Measurements from ENCODE around the gene TRIP13. TPM values are rescaled to one million over a fixed set of nuclear protein-coding genes. Genes with fewer than 3 reads are reported as not detected.

TRIP13 gene
- total RNA-seq, 1 experiment from 2014 or later = 21.4 TPM

DNA sequence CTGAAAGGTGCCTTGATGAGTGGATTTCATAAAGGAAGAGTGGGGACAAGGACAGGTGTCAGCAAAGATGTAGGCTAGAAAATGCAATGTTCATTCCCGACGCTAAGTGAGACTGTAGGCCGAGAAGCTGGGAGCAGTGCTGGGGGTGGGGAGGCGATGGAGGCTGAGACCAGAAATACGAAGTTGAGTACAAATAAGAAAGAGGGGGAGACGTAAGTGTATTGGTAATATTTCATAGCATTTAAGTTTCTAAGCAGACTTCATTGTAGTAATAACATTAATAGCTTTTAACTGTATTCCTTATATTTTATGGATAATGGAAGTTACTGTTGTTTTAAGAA, 11.0 kb downstream of the TRIP13 start:
- BruUV-seq (replicated peaks) = no TSS peak
- intact Hi-C loops (cut with micrococcal nuclease) = loop anchor here (2.0 to 10.0 kb wide), 2 partner anchors 233 to 459 kb away; partner anchors contain the start of gene EXOC3
- ChIA-PET POLR2A (no interaction called here), CTCF (interaction anchor here (0.6 to 5.4 kb wide), 10 partner anchors 8 to 457 kb away, joined by 3 to 63 read pairs (median 4); partner anchors contain the start of genes BRD9 and TRIP13)
- Mint-ChIP-seq H3K4me1 (ENCODE audit: insufficient read depth, unreplicated experiment) (no peaks in the 10 kb centered on the region), H3K27ac (ENCODE audit: low read depth, unreplicated experiment) (no peak overlapping the region), H3K9me3 (ENCODE audit: unreplicated experiment) (no peaks in the 10 kb centered on the region), H3K4me3 (ENCODE audit: unreplicated experiment) (no peak overlapping the region), H3K36me3 (ENCODE audit: insufficient read depth, unreplicated experiment) (peaks cover 67% of the 10 kb centered on the region), H3K27me3 (ENCODE audit: insufficient read depth, unreplicated experiment) (no peaks in the 10 kb centered on the region)
- TF ChIP-seq, protein P1, sequence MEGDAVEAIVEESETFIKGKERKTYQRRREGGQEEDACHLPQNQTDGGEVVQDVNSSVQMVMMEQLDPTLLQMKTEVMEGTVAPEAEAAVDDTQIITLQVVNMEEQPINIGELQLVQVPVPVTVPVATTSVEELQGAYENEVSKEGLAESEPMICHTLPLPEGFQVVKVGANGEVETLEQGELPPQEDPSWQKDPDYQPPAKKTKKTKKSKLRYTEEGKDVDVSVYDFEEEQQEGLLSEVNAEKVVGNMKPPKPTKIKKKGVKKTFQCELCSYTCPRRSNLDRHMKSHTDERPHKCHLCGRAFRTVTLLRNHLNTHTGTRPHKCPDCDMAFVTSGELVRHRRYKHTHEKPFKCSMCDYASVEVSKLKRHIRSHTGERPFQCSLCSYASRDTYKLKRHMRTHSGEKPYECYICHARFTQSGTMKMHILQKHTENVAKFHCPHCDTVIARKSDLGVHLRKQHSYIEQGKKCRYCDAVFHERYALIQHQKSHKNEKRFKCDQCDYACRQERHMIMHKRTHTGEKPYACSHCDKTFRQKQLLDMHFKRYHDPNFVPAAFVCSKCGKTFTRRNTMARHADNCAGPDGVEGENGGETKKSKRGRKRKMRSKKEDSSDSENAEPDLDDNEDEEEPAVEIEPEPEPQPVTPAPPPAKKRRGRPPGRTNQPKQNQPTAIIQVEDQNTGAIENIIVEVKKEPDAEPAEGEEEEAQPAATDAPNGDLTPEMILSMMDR (IDR thresholded peaks at IDR 0.05; ENCODE audit: unreplicated experiment) = no peak
- DNase-seq (ENCODE audit: unreplicated experiment) = no peak

DNA sequence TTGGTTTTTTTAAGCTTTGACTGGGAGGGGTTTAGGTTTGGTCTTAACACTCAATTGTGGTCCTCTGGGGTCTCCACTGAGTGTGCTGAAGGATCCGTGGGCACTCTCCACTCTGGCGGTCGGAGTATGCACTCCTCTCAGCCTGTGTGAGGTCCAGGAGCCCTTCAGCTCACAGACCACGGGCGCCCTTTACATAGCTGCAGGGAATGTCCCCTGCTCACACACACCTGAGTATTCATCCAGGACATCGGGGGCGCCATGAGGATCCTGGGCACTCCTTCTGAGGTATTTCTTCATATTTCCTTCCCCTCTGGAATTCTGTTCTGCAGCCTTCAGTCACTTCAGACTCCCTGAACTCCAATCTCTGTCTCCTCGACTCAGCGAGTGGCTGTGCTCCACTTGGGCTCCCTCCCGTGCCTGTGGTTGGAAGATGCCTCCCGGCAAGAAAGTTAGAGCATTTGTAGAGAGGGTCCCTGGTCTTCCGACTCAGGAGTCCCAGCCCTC, 12.5 kb downstream of the TRIP13 start:
- intact Hi-C loops (cut with micrococcal nuclease) = loop anchor here (10.0 kb wide), 1 partner anchor 460 kb away; the partner anchor contains the start of gene EXOC3
- TF ChIP-seq, protein P1 (IDR thresholded peaks at IDR 0.05; ENCODE audit: unreplicated experiment) = no peak
- H3K36me3 Mint-ChIP-seq (ENCODE audit: insufficient read depth, unreplicated experiment) = peaks cover 72% of the 10 kb centered on the region

GRCh38 chr5:907366-907910, 14.8 kb downstream of the TRIP13 start:
- POLR2A ChIA-PET = no interaction called here
- H3K4me1 Mint-ChIP-seq (ENCODE audit: insufficient read depth, unreplicated experiment) = peaks cover 28% of the 10 kb centered on the region

More for the DNA sequence above, 12.5 kb downstream of the TRIP13 start:
- no peaks in the 10 kb centered on the region for H3K27me3 Mint-ChIP-seq (ENCODE audit: insufficient read depth, unreplicated experiment)
- no peak overlapping the region for H3K4me3 Mint-ChIP-seq (ENCODE audit: unreplicated experiment)
- BruUV-seq (replicated peaks) = no TSS peak
- DNase-seq (ENCODE audit: unreplicated experiment) = no peak
- CTCF ChIA-PET = interaction anchor here (0.7 to 5.4 kb wide), 5 partner anchors 10 to 597 kb away, joined by 3 to 63 read pairs (median 3); no protein-coding TSS in a partner anchor
- no peaks in the 10 kb centered on the region for H3K9me3 Mint-ChIP-seq (ENCODE audit: unreplicated experiment)
- H3K4me1 Mint-ChIP-seq (ENCODE audit: insufficient read depth, unreplicated experiment) = peaks cover 7% of the 10 kb centered on the region
- no peak overlapping the region for H3K27ac Mint-ChIP-seq (ENCODE audit: low read depth, unreplicated experiment)
- POLR2A ChIA-PET = no interaction called here

GRCh38 chr5:908172-908571, 15.5 kb downstream of the TRIP13 start:
- H3K27me3 Mint-ChIP-seq (ENCODE audit: insufficient read depth, unreplicated experiment) = no peaks in the 10 kb centered on the region
- no TSS peak for BruUV-seq (replicated peaks)
- no peak for DNase-seq (ENCODE audit: unreplicated experiment)
- peaks cover 63% of the 10 kb centered on the region for H3K36me3 Mint-ChIP-seq (ENCODE audit: insufficient read depth, unreplicated experiment)
- POLR2A ChIA-PET = interaction anchor here (1.8 kb wide), 1 partner anchor 16 kb away, joined by 6 read pairs; no protein-coding TSS in a partner anchor
- H3K4me1 Mint-ChIP-seq (ENCODE audit: insufficient read depth, unreplicated experiment) = peaks cover 36% of the 10 kb centered on the region
- TF ChIP-seq, protein P1 (IDR thresholded peaks at IDR 0.05; ENCODE audit: unreplicated experiment) = no peak
- intact Hi-C loops (cut with micrococcal nuclease) = loop anchor here (10.0 kb wide), 1 partner anchor 463 kb away; the partner anchor contains the start of gene EXOC3
- CTCF ChIA-PET = interaction anchor here (0.8 kb wide), 2 partner anchors 236 to 737 kb away, joined by 3 to 5 read pairs; no protein-coding TSS in a partner anchor
- H3K9me3 Mint-ChIP-seq (ENCODE audit: unreplicated experiment) = no peaks in the 10 kb centered on the region
- H3K4me3 Mint-ChIP-seq (ENCODE audit: unreplicated experiment) = no peak overlapping the region
- H3K27ac Mint-ChIP-seq (ENCODE audit: low read depth, unreplicated experiment) = no peak overlapping the region

More at GRCh38 chr5:907366-907910, 14.8 kb downstream of the TRIP13 start:
- no peak overlapping the region for H3K27ac Mint-ChIP-seq (ENCODE audit: low read depth, unreplicated experiment)
- TF ChIP-seq, protein P1 (IDR thresholded peaks at IDR 0.05; ENCODE audit: unreplicated experiment) = no peak
- H3K9me3 Mint-ChIP-seq (ENCODE audit: unreplicated experiment) = no peaks in the 10 kb centered on the region
- no peak for DNase-seq (ENCODE audit: unreplicated experiment)
- H3K27me3 Mint-ChIP-seq (ENCODE audit: insufficient read depth, unreplicated experiment) = no peaks in the 10 kb centered on the region
- intact Hi-C loops (cut with micrococcal nuclease) = loop anchor here (10.0 kb wide), 1 partner anchor 463 kb away; the partner anchor contains the start of gene EXOC3
- BruUV-seq (replicated peaks) = no TSS peak
- peaks cover 59% of the 10 kb centered on the region for H3K36me3 Mint-ChIP-seq (ENCODE audit: insufficient read depth, unreplicated experiment)
- H3K4me3 Mint-ChIP-seq (ENCODE audit: unreplicated experiment) = no peak overlapping the region
- CTCF ChIA-PET = interaction anchor here (0.8 kb wide), 2 partner anchors 236 to 737 kb away, joined by 3 to 5 read pairs; no protein-coding TSS in a partner anchor

Measured in MCF 10A (cell line).